Activated naive CD4-positive, alpha-beta T cell treated with anti-CD3 and anti-CD28 coated beads, Interleukin-2, amount 10 ng/mL, durations not matched to agents 7 days and 5 days (primary cell): ENCODE data around the gene MYH13.
A peak's percentile ranks its signal among the peaks of the same experiment; 100 is the strongest.
"Not testable (repeated sequence)": the region's sequence is repeated elsewhere in the genome, so short reads cannot be mapped to it uniquely, and the experiment has no call there.

Experiments
- CTCF ChIA-PET: fragments of 350-600 bp; sonication (Branson Sonifier 250); formaldehyde crosslinking; loops from one replicate; lab custom pipeline; 2021; ENCODE audit warnings: antibody characterized with exemption; lab: Charles Lee
- DNase-seq: peaks from one replicate; pipeline ENCODE4 v3.0.0-alpha.2; 2020
- H3K27ac Mint-ChIP-seq: one replicate; pipeline ENCODE4 v1.8.0; 2021; ENCODE audit warnings: mild to moderate bottlenecking, moderate library complexity, mixed read lengths
- H3K27me3 Mint-ChIP-seq: one replicate; pipeline ENCODE4 v1.8.0; 2021; ENCODE audit warnings: mild to moderate bottlenecking, mixed read lengths
- H3K36me3 Mint-ChIP-seq: one replicate; pipeline ENCODE4 v1.8.0; 2021; ENCODE audit warnings: mixed read lengths
- H3K4me1 Mint-ChIP-seq: one replicate; pipeline ENCODE4 v1.8.0; 2021; ENCODE audit warnings: mixed read lengths
- H3K4me3 Mint-ChIP-seq: one replicate; pipeline ENCODE4 v1.8.0; 2021; ENCODE audit warnings: mild to moderate bottlenecking, moderate library complexity, mixed read lengths
- H3K9me3 Mint-ChIP-seq: one replicate; pipeline ENCODE4 v1.8.0; 2021; ENCODE audit warnings: mixed read lengths

MYH13 gene

DNA sequence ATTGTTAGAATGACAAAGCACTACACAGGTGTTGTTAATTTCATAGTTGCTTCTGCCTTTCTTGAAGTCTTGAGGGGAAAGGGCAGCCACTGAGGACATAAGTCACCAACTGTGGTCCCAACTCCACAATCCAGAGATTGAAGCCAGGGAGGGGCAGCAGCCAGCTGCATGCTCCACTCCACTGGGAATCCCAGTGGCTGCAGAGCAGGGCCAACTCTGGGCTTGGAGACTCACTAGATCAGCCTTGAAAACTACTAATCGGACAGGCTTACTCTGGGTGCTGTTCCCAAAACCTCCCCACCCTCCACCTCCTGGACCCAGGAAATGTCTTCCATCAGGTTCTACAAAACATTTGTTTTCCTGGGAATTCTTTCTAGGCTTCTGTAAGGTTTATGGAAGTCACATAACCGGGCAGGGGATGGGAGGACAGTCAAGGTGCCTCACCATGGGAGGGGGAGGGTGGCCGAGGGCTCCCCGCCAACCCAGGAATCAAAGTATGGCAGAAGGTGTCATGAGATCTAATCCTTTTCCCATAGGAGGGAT, 68.0 kb downstream of the MYH13 start:
- Mint-ChIP-seq H3K9me3 (peaks cover 6% of the 10 kb centered on the region), H3K36me3 (no peaks in the 10 kb centered on the region), H3K4me3 (no peak overlapping the region), H3K27me3 (no peaks in the 10 kb centered on the region), H3K4me1 (no peaks in the 10 kb centered on the region), H3K27ac (no peak overlapping the region)
- CTCF ChIA-PET = no interaction called here
- no peak for DNase-seq

- no peaks in the 10 kb centered on the region for H3K4me1 Mint-ChIP-seq
- H3K4me3 Mint-ChIP-seq = no peak overlapping the region
- no peaks in the 10 kb centered on the region for H3K36me3 Mint-ChIP-seq
- CTCF ChIA-PET = no interaction called here
- no peak overlapping the region for H3K27ac Mint-ChIP-seq
- H3K27me3 Mint-ChIP-seq = no peaks in the 10 kb centered on the region
- peaks cover under 1% of the 10 kb centered on the region for H3K9me3 Mint-ChIP-seq
- DNase-seq = no peak
Observed at GRCh38 chr17:10297691-10298090, 75.1 kb downstream of the MYH13 start.

GRCh38 chr17:10295728-10296343, 77.0 kb downstream of the MYH13 start:
- H3K27ac Mint-ChIP-seq = no peak overlapping the region
- no peaks in the 10 kb centered on the region for H3K9me3 Mint-ChIP-seq
- peak; percentile 45 for DNase-seq
- CTCF ChIA-PET = interaction anchor here (0.7 to 1.8 kb wide), 5 partner anchors 19 to 371 kb away, joined by 3 to 11 read pairs (median 4); no protein-coding TSS in a partner anchor
- no peaks in the 10 kb centered on the region for H3K27me3 Mint-ChIP-seq
- no peaks in the 10 kb centered on the region for H3K36me3 Mint-ChIP-seq
- no peak overlapping the region for H3K4me3 Mint-ChIP-seq
- H3K4me1 Mint-ChIP-seq = peaks cover 6% of the 10 kb centered on the region

- CTCF ChIA-PET = interaction anchor here (0.9 to 1.4 kb wide), 2 partner anchors 21 to 323 kb away, joined by 4 to 5 read pairs; no protein-coding TSS in a partner anchor
- H3K4me3 Mint-ChIP-seq = no peak overlapping the region
- no peak for DNase-seq
- H3K4me1 Mint-ChIP-seq = peaks cover 6% of the 10 kb centered on the region
- no peaks in the 10 kb centered on the region for H3K9me3 Mint-ChIP-seq
- no peaks in the 10 kb centered on the region for H3K36me3 Mint-ChIP-seq
- H3K27me3 Mint-ChIP-seq = peaks cover 5% of the 10 kb centered on the region
- no peak overlapping the region for H3K27ac Mint-ChIP-seq
Observed at GRCh38 chr17:10294180-10294579, 78.6 kb downstream of the MYH13 start.

GRCh38 chr17:10292057-10292937, 80.5 kb downstream of the MYH13 start:
- Mint-ChIP-seq H3K27ac (no peak overlapping the region), H3K27me3 (peaks cover 5% of the 10 kb centered on the region), H3K4me3 (no peak overlapping the region), H3K9me3 (no peaks in the 10 kb centered on the region), H3K4me1 (peaks cover 6% of the 10 kb centered on the region), H3K36me3 (no peaks in the 10 kb centered on the region)
- no peak for DNase-seq
- CTCF ChIA-PET = no interaction called here

- CTCF ChIA-PET, H3K36me3 Mint-ChIP-seq, H3K27me3 Mint-ChIP-seq, H3K9me3 Mint-ChIP-seq, DNase-seq, H3K27ac Mint-ChIP-seq, H3K4me3 Mint-ChIP-seq, H3K4me1 Mint-ChIP-seq: not testable (repeated sequence)
Observed at GRCh38 chr17:10291576-10291975, 81.2 kb downstream of the MYH13 start.

GRCh38 chr17:10290041-10290440, 82.8 kb downstream of the MYH13 start:
- Mint-ChIP-seq H3K27me3 (peaks cover 8% of the 10 kb centered on the region), H3K36me3 (no peaks in the 10 kb centered on the region), H3K9me3 (no peaks in the 10 kb centered on the region), H3K27ac (no peak overlapping the region), H3K4me3 (no peak overlapping the region), H3K4me1 (peaks cover 6% of the 10 kb centered on the region)
- CTCF ChIA-PET = no interaction called here
- DNase-seq = no peak

DNA sequence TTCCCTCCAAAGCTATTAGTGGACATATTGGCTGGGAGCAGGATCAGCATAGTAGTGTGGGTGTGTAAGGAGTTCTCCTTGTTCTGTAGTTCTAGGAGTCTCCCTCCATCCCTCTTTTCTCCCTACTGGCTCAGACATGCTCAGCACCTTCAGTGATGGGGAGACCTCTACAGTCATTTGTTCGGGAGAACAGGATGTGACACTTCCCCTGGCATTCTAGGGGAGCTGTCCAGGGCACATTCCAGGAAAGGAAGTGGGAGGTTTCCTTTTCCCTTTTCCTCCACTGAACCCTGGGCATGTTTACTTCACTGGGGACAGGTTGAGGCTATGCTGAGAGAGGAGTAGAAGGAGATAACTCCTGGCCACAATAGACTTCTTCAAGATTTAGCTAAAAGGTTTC, 86.5 kb downstream of the MYH13 start:
- no peak for DNase-seq
- CTCF ChIA-PET = no interaction called here

DNA sequence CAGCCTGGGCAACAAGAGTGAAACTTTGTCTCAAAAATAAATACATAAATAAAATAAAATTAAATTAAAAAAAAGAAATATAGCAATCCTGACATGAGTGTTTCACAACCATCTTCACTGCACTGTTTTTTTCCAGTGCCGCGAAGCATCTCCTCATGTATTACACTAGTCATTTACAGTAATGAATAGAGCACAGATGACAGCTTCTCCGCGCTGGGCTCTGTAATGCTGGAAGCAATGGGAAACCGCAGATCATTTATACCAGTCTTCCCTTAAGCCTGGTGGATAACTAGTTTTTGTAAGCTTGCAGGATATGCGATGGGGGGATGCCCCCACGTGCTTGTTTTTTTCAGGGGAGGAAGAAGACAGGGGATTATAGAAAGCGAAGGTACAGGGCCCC, 86.9 kb downstream of the MYH13 start:
- Mint-ChIP-seq H3K9me3 (no peaks in the 10 kb centered on the region), H3K27ac (no peak overlapping the region), H3K36me3 (no peaks in the 10 kb centered on the region), H3K4me3 (no peak overlapping the region), H3K27me3 (peaks cover 8% of the 10 kb centered on the region), H3K4me1 (no peaks in the 10 kb centered on the region)
- no peak for DNase-seq
- CTCF ChIA-PET = no interaction called here

More for the DNA sequence above, 86.5 kb downstream of the MYH13 start:
- Mint-ChIP-seq H3K27me3 (peaks cover 8% of the 10 kb centered on the region), H3K36me3 (no peaks in the 10 kb centered on the region), H3K27ac (no peak overlapping the region), H3K9me3 (no peaks in the 10 kb centered on the region), H3K4me3 (no peak overlapping the region), H3K4me1 (no peaks in the 10 kb centered on the region)

GRCh38 chr17:10280068-10280467, 92.7 kb downstream of the MYH13 start:
- CTCF ChIA-PET = no interaction called here

GRCh38 chr17:10278218-10278617, 94.6 kb downstream of the MYH13 start:
- H3K36me3 Mint-ChIP-seq = no peaks in the 10 kb centered on the region
- no peaks in the 10 kb centered on the region for H3K9me3 Mint-ChIP-seq
- H3K4me3 Mint-ChIP-seq = no peak overlapping the region
- no peaks in the 10 kb centered on the region for H3K27me3 Mint-ChIP-seq
- CTCF ChIA-PET = no interaction called here
- no peak for DNase-seq
- H3K27ac Mint-ChIP-seq = peak overlapping the region; percentile 22
- no peaks in the 10 kb centered on the region for H3K4me1 Mint-ChIP-seq

More at GRCh38 chr17:10280068-10280467, 92.7 kb downstream of the MYH13 start:
- H3K27ac Mint-ChIP-seq = no peak overlapping the region
- no peaks in the 10 kb centered on the region for H3K4me1 Mint-ChIP-seq
- no peaks in the 10 kb centered on the region for H3K27me3 Mint-ChIP-seq
- H3K4me3 Mint-ChIP-seq = no peak overlapping the region
- no peak for DNase-seq
- H3K9me3 Mint-ChIP-seq = no peaks in the 10 kb centered on the region
- H3K36me3 Mint-ChIP-seq = no peaks in the 10 kb centered on the region

- H3K36me3 Mint-ChIP-seq = no peaks in the 10 kb centered on the region
- no peaks in the 10 kb centered on the region for H3K9me3 Mint-ChIP-seq
- no peaks in the 10 kb centered on the region for H3K27me3 Mint-ChIP-seq
- no peaks in the 10 kb centered on the region for H3K4me1 Mint-ChIP-seq
- no peak overlapping the region for H3K4me3 Mint-ChIP-seq
- no peak overlapping the region for H3K27ac Mint-ChIP-seq
- CTCF ChIA-PET = no interaction called here
- no peak for DNase-seq
Observed at GRCh38 chr17:10276436-10276835, 96.4 kb downstream of the MYH13 start.

DNA sequence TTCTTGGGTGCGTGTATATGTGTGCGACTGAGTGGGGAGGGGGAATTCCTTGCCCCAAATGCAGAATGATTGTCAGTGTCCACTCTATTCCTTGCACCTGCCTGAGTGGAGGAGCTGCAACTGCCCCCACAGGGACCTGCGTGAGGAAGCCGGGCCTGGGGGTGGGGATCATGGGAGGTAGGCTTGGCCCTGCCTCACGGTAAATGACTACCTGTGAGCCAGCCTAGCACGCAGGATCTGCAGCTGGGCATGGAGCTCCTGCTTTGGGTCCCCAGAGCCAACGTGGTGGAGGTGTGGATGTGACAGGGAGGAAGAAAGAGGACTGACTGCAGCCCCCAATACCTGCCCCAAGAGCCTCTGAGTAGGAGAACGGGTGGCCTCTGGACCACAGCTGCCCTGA, 97.4 kb downstream of the MYH13 start:
- DNase-seq = no peak
- H3K27me3 Mint-ChIP-seq = no peaks in the 10 kb centered on the region
- H3K4me3 Mint-ChIP-seq = no peak overlapping the region
- H3K9me3 Mint-ChIP-seq = no peaks in the 10 kb centered on the region
- CTCF ChIA-PET = no interaction called here
- no peak overlapping the region for H3K27ac Mint-ChIP-seq
- H3K36me3 Mint-ChIP-seq = no peaks in the 10 kb centered on the region
- H3K4me1 Mint-ChIP-seq = no peaks in the 10 kb centered on the region

DNA sequence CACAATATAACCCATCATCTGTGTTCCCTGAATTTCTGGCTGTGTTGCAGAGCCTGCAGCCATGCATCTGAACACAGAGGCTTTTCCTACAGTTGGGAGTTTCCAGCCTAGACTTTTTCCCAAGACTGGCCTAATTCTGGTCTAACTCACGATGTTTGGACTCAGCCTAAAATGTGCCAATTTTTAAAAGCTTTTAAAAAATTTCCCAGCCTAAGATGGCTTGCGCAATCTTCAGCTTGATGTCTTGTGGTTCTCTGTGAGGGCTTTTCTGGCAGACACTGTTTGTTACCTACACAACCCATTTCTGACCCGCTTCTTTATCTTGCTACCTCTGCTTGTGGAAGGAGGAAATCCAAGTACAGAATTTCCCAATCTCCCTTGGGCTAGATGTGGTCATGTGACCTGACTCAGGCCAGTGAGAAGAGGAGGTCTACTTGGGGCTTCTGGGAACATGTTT, 101.7 kb downstream of the MYH13 start:
- no peaks in the 10 kb centered on the region for H3K4me1 Mint-ChIP-seq
- peaks cover 6% of the 10 kb centered on the region for H3K9me3 Mint-ChIP-seq
- no peak for DNase-seq
- H3K27ac Mint-ChIP-seq = no peak overlapping the region
- CTCF ChIA-PET = no interaction called here
- H3K27me3 Mint-ChIP-seq = no peaks in the 10 kb centered on the region
- no peaks in the 10 kb centered on the region for H3K36me3 Mint-ChIP-seq
- H3K4me3 Mint-ChIP-seq = no peak overlapping the region
